C4-2B (cell line): ENCODE results near the gene DEK.

ENCODE experiments used
- CTCF ChIP-seq: fragments of 450-650 bp; conservative IDR thresholded peaks from 2 replicates; pipeline ENCODE4 v1.5.1; 2017; ENCODE audit warnings: mild to moderate bottlenecking
- ZFX ChIP-seq: fragments of 450-650 bp; IDR thresholded peaks from 2 replicates; pipeline ENCODE4 v1.6.1; 2017

GRCh38 chr6:18279422-18279821, 15.1 kb upstream of the DEK start:
- TF ChIP-seq CTCF, result no peak
- no peak for TF ChIP-seq ZFX
